Stimulated activated CD8-positive, alpha-beta memory T cell treated with anti-CD3 and anti-CD28 coated beads, Interleukin-15, amount 100 ng/mL, for 48 hours (primary cell): Measurements from ENCODE around the gene NACC1.
A peak's percentile ranks its signal among the peaks of the same experiment; 100 is the strongest.
"Not testable (repeated sequence)": the region's sequence is repeated elsewhere in the genome, so short reads cannot be mapped to it uniquely, and the experiment has no call there.

Source experiments
- DNase-seq, 2 donors: peaks; one replicate each; pipeline ENCODE4 v3.0.0-alpha.2; 2020; ENCODE audit warnings: low read depth in 2 of 2

NACC1 gene

DNA sequence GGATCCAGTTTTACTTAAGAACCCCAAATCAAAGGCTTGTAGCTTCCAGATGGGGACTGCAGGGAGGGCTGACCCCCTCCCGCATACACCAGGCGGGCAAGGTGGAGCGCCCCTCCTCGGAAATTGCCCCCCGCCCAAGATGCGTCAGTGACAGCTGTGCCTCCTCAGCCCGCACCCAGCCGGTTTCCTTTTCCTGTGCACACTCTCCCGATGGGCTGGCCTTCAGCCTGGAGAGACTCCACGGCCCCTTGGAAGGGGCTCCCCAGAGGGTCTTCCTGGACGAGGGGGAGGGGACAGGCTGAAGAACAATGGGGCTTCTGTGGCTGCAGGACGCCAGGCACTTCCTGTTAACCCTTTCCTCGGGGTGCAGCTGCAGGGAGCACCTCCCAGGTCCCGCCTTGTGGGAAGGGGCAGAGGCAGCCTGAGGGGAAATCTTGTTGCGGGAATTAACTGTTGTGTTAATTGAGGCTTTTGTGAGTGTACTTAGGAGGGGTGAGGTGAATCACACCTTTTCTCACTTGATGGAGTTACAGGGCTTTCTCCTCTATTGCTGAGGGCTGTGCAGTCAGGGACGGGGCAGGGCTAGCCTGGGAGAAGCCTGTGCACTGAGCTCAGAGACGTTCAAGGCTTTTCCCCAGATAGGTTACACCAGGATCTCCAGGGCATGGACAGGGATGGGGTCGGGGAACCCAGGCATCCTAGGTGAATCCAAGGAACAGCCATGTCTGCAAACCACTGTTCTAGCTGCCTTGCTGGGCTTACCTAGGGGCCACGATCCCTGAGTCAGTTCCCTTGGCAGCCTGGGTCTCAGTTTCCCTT is 46.5 kb downstream of the NACC1 start:
- DNase-seq = no peak

DNA sequence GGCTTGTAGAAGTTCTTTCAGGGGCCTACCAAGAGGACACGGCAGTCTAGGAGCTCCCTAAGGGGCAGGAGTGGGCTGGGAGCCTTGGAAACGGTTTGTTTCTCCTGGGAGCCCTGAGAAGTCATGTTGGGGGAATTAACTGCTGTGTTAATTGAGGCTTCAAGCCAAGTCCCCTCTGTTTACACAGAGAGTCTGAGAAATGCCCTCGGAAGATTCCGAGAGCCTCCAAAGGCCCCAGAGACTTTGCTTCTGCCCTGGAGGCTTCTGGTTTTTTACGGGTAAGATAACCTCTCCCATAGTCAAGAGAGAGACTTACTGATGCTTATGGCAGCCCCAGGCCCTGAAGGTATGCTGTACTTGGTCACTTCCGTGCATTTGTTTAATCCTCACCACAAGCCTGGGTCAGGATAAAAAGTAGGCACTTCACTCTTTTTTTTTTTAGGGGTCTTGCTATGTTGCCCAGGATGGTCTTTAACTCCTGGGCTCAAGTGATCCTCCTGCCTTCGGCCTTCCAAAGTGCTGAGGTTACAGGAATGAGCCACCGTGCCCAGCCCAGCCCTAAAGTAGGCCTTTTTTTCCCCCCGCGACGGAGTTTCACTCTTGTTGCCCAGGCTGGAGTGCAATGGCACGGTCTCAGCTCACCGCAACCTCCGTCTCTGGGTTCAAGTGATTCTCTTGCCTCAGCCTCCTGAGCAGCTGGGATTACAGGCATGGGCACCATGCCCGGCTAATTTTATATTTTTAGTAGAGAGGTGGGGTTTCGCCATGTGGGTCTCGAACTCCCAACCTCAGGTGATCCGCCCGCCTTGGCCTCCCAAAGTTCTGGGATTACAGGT is 47.3 kb downstream of the NACC1 start:
- no peak for DNase-seq

DNA sequence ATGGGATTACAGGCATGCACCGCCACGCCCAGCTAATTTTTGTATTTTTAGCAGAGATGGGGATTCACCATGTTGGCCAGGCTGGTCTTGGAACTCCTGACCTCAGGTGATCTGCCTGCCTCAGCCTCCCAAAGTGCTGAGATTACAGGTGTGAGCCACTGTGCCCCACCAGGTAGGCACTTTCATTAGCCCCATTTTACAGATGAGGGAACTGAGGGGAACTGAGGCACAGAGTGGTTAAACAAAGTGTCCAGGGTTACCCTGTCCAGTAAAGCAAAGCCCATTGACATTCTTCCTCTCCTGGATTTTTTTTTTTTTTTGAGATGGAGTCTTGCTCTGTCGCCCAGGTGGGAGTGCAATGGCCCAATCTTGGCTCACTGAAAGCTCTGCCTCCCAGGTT is 48.1 kb downstream of the NACC1 start:
- not testable (repeated sequence) for DNase-seq

DNA sequence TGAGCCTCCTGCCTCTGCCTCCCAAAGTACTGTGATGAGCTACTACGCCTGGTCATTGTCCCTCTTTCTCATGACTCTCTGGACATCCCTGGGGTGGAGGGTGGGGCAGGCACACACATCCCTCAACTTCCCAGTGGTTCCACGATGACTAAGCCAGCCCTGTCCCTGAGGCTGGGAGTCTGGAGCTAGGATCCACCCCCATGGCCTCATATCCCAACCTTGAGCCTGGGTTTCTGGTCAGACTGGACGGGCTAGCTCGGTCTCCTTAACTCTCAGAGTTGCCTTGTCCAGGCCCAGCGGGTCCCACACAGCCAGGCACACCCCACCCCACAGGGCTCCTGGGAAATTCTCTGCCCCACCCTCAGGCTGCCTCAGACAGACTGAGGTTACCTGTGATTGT is 51.7 kb downstream of the NACC1 start:
- no peak for DNase-seq

DNA sequence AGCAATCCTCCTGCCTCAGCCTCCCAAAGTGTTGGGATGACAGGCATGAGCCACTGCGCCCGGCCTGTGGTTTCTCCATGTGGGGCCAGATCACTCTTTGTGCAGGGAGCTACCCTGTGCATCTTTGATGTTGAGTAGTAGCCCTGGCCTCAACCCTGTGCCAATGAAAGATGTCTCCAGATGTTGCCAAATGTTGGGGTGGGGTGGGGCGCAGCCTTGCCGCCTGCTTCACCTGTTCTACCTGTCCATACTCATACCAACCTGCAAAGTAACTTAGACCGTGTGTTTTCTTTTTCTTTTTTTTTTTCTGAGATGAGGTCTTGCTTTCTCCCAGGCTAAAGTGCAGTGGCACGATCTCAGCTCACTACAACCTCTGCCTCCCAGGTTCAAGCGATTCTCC is 53.1 kb downstream of the NACC1 start:
- DNase-seq = no peak

DNA sequence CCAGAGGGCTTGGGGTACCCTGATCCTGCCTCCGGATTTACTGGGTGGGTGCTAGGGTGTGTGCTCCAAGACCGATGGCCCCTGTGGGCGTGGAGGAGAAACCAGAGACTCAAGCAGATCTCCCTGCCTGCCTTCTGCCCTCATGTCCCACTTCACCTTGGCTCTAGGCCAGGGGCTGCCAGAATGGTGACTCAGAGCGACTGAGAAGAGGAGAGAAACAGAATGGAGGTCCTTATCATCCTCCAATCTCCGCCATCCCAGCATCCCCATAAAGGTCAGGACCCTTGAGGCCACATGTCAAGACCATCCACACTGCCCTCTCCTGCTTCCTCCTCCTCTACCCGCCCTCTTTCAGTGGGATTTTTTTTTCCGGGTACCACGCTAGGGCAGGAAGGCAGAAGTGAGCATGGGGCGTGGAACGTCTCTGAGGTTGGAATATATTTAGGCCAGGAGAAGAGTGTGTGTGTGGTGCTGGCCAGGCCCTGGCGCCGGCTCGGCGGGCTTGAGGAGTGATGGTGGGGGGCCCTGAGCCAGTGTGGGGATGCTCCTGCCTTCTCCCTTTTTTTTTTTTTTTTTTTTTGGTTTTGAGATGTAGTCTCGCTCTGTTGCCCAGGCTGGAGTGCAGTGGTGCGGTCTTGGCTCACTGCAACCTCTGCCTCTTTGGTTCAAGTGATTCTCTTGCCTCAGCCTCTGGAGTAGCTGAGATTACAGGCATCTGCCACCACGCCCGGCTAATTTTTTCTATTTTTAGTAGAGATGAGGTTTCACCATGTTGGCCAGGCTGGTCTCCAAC is 54.5 kb downstream of the NACC1 start:
- peak; percentile 69 to 78 for DNase-seq

DNA sequence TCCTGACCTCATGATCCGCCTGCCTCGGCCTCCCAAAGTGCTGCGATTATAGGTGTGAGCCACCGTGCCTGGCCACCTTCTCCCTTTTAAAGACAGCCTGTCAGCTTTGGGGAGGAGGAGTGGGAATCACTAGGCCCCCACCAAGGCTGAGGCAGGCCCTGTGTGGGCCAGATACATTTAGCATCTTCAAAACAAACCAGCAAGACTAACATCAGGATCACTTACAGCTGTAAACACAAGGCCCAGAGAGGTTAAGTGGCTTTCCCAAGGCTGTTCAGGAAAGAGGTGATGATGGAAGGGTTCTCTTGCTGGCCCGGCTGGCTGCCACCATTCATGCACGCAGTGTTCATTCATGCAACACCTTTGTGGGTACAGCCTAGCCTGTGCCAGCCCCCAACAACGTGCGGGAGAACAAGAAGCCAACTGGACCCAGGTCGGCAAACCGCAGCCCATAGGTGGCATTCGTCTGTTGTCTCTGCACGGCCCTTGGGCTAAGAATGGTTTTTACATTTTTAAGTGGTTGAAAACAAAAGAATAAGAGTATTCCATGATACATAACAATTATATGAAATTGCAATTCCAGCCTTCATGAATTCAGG is 55.2 kb downstream of the NACC1 start:
- no peak for DNase-seq

DNA sequence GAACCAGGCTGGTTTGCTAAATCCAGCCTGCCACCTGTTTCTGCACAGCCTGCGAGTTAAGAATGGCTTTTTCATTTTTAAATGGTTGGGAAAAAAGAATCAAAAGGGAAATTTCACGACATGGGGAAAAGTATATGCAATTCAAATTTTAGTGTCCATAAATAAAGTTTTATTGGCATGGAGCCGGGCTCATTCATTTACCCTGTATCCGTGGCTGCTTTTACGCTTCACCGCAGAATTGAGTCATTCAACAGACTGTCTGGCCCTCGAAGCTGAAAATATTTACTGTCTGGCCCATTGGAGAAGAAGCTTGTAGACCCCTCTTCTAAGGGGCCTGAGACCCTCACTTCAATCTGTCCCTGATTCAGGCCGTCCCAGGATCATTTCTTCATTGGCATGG is 58.3 kb downstream of the NACC1 start:
- no peak for DNase-seq

DNA sequence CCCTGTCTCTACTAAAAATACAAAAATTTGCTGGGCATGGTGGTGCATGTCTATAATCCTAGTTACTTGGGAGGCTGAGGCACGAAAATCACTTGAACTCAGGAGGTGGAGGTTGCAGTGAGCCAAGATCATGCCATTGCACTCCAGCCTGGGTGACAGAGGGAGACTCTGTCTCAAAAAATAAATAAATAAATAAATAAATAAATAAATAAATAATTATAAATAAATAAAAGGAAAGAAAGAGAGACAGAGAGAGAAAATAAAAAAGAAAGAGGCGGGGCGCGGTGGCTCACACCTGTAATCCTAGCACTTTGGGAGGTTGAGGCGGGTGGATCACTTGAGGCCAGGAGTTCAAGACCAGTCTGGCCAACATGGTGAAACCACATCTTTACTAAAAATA is 59.5 kb downstream of the NACC1 start:
- DNase-seq = not testable (repeated sequence)

DNA sequence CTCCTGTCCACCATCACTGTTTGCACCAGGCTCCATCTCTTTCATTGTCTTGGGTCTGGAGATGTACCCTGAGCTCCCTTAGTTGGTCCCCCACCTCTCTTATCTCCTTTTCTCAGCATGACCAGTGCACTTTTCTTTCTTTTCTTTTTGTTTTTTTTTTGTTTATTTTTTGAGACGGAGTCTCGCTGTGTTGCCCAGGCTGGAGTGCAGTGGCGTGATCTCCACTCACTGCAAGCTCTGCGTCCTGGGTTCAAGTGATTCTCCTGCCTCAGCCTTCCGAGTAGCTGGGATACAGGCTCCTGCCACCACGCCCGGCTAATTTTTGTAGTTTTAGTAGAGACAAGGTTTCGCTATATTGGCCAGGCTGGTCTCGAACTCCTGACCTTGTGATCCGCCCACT is 60.2 kb downstream of the NACC1 start:
- not testable (repeated sequence) for DNase-seq

DNA sequence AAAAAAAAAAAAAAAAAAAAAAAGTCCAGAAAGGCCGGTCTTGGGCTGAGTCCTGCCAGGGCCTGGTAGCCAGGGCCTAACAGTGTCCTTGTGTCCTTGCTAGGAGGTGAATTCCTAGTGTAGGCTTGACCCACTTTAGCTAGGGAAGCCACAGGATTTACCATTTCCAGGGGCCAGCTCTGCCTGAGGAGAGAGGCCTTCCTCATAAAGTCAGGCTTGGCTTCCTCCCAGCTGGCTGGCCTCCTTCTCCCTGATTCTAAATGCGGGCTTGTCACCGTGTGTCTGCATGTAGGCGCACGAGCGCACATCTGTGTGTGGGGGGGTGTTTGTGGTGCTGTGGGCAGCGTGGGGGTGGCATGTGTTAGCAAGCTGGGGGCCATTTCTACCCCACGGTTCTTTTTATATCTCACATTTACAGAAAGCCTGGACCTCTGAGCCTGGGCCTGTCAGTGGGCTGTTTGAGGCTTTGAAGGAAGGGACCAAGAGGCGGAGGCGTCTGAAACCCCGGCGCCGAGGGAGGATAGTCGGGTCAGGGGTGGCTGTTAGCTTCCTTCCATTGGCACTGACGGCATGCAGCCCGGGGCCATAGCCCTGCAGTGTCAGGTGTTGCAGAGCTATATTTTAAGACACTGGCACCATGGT is 63.8 kb downstream of the NACC1 start:
- DNase-seq = peak; percentile 44 to 53

DNA sequence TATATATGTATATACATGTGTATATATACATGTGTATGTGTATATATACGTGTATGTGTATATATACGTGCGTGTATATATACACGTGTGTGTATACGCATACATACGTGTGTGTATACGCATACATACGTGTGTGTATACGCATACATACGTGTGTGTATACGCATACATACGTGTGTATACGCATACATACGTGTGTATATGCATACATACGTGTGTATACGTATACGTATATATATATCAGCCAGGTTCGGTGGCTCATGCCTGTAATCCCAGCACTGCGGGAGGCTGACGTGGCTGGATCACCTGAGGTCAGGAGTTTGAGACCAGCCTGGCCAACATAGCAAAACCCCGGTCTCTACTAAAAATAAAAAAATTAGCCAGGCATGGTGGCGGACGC is 66.9 kb downstream of the NACC1 start:
- DNase-seq = not testable (repeated sequence)

DNA sequence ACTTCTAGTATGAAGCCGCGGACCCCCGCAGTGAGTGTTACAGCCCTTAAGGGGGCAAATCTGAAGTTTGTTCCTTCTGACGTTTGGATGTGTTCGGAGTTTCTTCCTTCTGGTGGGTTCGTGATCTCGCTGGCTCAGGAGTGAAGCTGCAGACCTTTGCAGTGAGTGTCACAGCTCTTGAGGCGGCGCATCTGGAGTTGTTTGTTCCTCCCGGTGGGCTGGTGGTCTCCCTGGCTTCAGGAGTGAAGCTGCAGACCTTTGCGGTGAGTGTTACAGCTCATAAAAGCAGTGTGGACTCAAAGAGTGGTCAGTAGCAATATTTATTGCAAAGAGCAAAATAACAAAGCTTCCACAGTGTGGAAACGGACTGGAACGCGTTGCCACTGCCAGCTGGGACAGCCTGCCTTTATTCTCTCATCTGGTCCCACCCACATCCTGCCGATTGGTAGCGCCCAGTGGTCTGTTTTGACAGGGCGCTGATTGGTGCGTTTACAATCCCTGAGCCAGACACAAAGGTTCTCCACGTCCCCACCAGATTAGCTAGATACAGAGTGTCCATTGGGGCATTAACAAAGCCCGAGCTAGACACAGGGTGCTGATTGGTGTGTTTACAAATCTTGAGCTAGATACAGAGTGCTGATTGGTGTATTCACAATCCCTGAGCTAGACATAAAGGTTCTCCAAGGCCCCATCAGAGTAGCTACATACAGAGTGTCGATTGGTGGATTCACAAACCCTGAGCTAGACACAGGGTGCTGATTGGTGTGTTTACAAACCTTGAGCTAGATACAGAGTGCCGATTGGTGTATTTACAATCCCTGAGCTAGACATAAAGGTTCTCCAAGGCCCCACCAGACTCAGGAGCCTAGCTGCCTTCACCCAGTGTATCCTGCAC is 67.9 kb downstream of the NACC1 start:
- DNase-seq = not testable (repeated sequence)

DNA sequence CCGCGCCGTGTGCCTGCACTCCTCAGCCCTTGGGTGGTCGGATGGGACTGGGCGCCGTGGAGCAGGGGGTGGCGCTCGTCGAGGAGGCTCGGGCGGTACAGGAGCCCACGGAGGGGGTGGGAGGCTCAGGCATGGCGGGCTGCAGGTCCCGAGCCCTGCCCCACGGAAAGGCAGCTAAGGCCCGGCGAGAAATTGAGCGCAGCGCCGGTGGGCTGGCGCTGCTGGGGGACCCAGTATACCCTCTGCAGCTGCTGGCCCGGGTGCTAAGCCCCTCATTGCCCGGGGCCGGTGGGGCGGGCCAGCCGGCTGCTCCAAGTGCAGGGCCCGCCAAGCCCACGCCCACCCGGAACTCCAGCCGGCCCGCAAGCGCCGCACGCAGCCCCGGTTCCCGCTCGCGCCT is 68.6 kb downstream of the NACC1 start:
- not testable (repeated sequence) for DNase-seq

DNA sequence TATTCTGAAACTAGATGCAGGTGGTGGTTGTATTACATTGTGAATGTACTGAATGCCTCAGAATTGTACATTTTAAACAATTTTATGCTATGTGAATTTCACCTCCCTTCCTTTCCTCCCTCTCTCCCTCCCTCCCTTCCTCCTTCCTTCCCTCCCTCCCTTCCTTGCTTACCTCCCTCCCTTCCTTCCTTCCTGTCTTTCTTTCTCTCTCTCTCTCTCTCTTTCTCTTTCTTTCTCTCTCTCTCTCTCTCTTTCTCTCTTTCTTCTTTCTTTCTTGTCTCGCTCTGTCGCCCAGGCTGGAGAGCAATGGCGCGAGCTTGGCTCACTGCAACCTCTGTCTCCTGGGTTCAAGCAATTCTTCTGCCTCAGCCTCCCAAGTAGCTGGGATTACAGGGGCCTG is 69.4 kb downstream of the NACC1 start:
- no peak for DNase-seq

DNA sequence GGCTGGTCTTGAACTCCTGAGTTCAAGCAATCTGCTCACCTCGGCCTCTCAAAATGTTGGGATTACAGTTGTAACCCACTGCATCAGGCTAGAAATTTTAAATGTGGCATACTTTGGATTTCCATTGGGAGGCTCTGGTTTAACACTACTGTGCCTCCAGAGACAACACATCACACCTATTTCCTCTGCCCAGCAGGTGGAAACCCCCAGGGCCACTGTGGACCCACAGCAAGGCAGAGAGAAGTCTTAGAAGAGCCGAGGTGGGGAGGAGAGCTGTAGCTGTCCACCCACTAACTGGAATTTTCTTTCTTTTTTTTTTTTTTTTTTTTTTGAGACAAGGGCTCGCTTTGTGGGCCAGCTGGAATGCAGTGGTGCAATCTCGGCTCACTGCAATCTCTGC is 71.5 kb downstream of the NACC1 start:
- DNase-seq = no peak
